GM13977 (cell line): ENCODE measurements around the gene TMED10.

ENCODE experiments used
- DNase-seq: peaks from one replicate; pipeline ENCODE4 v3.0.0; 2012; ENCODE audit warnings: low spot score
- in situ Hi-C: fragments of 300-500 bp; cut with MboI; formaldehyde crosslinking; loops from one replicate; pipeline ENCODE4 v1.12.0; 2022; ENCODE audit warnings: low sequenced_read_pairs, low pct_unique_long_range_greater_than_20kb, mixed read lengths, inconsistent platforms; ENCODE audit not compliant: unreplicated experiment
- TF ChIP-seq, protein P1 (sequence below): IDR thresholded peaks from 2 replicates; pipeline ENCODE4 v1.5.1; 2012; ENCODE audit warnings: mild to moderate bottlenecking, control low read depth; ENCODE audit not compliant: insufficient read depth; ENCODE audit errors: extremely low read depth, missing control alignments

TMED10 gene

DNA sequence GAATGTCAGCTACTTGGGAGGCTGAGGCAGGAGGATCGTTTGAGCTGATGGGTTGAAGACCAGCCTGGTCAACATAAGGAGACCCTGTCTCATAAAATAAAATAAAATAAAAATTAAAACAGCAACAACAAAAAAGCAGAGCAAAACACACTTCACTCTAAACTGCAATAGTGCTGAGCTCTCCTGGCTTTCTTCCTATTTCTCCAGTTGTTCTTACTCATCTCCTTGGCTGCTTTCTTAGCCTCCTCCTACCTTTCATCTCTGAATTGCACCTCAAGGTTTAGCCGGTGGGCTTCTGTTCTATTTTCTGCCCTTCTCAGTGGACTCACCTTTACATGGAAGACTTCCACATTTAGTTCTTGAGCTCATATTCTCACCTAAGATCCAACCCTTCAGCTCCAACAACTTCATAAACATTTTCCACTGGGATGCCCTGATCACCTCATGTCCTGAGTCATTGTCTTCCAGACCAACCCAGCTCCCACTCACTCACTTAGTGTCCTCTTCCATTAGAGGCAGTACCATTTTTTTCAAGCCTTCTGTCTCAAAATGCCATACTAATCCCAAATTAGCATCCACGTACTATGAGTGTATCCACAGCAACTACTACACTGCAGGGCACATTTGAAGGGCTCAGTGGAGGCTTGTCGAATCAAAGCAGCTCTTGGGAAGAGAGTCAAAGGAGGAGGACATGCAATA, 41.2 kb upstream of the TMED10 start:
- in situ Hi-C loops = no loop called here
- TF ChIP-seq, protein P1, sequence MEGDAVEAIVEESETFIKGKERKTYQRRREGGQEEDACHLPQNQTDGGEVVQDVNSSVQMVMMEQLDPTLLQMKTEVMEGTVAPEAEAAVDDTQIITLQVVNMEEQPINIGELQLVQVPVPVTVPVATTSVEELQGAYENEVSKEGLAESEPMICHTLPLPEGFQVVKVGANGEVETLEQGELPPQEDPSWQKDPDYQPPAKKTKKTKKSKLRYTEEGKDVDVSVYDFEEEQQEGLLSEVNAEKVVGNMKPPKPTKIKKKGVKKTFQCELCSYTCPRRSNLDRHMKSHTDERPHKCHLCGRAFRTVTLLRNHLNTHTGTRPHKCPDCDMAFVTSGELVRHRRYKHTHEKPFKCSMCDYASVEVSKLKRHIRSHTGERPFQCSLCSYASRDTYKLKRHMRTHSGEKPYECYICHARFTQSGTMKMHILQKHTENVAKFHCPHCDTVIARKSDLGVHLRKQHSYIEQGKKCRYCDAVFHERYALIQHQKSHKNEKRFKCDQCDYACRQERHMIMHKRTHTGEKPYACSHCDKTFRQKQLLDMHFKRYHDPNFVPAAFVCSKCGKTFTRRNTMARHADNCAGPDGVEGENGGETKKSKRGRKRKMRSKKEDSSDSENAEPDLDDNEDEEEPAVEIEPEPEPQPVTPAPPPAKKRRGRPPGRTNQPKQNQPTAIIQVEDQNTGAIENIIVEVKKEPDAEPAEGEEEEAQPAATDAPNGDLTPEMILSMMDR = no peak
- DNase-seq = no peak

DNA sequence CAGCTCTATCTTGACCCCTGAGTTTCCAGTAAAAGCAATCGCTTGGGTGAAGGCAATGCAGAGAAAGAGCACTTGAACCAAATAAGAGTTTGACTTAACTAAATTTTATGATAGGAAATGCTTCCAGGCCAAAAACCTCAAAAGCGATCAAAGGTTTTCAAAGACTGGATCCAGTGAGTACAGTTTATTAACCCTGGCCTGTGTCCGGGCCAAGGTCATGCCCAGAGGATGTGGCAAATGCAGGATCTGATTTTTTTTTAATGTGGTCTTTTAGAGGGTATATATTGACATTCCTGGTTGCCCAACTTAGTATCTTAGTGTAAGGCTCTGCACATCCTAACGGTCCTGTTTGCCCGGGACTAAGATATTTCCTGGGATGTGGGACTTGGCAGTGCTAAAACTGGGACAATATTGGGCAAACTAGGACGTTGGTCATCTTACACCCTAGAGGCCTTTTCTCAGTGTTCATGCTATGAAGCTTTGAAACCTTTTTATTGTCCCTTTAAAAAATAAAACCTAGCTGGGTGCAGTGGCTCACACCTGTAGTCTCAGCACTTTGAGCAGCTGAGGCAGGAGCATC, 40.1 kb upstream of the TMED10 start:
- DNase-seq = no peak
- TF ChIP-seq, protein P1 = no peak
- in situ Hi-C loops = no loop called here

DNA sequence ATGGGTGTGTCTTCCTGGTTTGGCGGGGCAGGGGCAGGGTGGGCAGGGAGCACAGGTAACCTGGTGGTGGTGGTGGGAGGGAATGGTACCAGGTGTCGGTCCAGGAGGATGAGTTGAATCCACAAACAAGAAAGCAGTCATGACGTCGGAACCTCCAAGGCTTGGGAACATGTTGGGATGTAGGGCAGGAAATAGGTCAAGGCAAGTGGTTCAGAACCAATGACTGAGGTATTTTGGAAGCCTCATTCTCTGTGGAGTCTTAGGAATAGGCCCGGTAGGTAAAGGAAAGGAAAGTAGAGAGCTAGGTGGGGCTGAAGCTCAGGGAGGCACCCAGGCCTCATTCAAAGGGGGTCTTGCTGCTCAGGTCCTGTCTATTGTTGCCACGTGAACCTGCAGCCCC, 39.1 kb upstream of the TMED10 start:
- TF ChIP-seq, protein P1 = no peak
- in situ Hi-C loops = no loop called here
- no peak for DNase-seq

DNA sequence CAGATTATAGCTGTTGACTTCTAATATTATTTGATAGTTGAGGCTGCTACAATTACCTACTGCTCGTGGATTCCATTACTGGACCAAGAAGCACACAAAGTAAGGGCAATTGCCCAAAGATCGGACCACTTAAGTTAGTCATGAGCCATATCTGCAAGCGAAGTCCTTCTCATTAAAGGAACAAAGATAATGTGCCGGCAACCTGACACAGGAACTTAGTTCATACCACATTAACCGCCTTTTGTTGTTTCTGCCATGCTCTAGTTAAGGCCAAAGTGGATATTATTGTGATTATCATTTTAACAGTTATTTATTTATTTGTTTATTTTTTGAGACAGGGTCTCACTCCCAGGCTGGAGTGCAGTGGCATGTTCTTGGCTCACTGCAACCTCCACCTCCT, 38.1 kb upstream of the TMED10 start:
- no peak for DNase-seq
- in situ Hi-C loops = no loop called here
- TF ChIP-seq, protein P1 = no peak

DNA sequence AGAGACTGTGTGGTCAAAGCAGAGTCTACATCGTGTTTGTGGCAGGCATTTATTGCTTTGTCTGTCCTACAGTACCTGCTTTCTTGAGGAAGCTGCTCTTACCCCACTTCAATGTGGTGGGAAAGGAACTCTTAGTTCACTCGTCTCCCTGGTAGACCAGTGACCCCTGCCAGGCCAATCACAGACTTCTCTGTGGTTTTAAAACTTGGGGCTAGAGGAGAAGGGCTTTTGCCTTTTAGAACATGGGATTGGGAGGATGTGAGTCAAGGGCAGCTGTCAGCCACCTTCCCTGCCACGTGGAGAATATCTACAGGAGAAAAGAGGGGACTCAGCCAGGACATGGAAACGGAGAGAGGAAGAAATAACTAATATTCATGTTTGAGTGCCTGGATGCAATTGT, 36.8 kb upstream of the TMED10 start:
- no peak for DNase-seq
- in situ Hi-C loops = no loop called here
- TF ChIP-seq, protein P1 = no peak

DNA sequence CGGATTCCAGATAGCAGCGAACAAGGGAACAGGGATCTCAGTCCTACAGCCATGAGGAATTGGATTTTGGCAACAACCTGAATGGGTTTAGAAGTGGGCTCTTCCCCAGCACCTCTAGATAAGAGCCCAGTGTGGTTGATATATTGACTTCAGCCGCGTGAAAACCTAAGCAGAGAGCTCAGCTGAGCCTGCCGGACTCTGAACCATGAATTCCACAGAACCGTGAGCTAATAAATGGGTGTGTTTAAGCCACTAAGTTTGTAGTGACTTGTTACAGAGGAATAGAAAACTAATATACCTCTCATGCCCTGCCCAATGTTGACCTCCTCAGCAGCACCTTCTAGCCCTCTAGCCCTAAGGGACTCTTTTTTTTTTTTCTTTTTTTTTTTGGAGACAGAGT, 32.4 kb upstream of the TMED10 start:
- TF ChIP-seq, protein P1 = no peak
- in situ Hi-C loops = no loop called here
- DNase-seq = no peak

DNA sequence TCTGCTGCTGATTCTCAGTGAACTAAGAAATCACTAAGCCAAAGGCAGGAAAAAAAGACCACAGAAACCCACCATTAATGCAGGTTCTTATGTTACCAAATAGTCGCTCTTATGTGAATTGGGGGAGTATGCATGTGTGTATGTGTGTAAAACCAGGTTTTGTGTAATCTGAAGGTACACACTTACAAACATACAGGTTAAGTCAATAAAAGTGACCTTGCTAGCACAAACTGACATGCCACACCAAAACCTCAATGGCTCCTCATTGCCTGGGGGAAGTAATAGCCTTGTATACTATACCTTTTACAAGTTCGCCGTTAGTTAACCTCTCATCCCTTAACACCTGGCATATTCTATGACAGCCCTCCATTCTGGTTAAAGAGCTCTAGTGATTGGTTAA, 29.8 kb upstream of the TMED10 start:
- TF ChIP-seq, protein P1 = no peak
- in situ Hi-C loops = no loop called here

More for the DNA sequence above, 29.8 kb upstream of the TMED10 start:
- no peak for DNase-seq
